IMR-90 (cell line): ENCODE data around the gene KLF13. TPM values are rescaled to one million over a fixed set of nuclear protein-coding genes. Genes with fewer than 3 reads are reported as not detected.

Experiments used
- ATAC-seq: fragments of 200-7000 bp; cut with Tn5 transposase; 2 replicates; pipeline ENCODE4 v1.9.1; 2020; ENCODE audit warnings: low read depth, mild to moderate bottlenecking, moderate library complexity
- BruUV-seq: library from RNA; stranded (reverse); fragments of 400-500 nt; replicated peaks from 2 replicates; lab custom pipeline; 2021; lab: Mats Ljungman, UMichigan
- CTCF ChIA-PET: fragments of 300-600 bp; formaldehyde crosslinking; extraction: SDS; loops from one replicate; lab custom pipeline; 2021; ENCODE audit warnings: antibody characterized with exemption; lab: Yijun Ruan, JAX
- POLR2A ChIA-PET: fragments of 300-600 bp; sonication (Branson Sonifier 250); formaldehyde crosslinking; loops from one replicate; lab custom pipeline; 2022; ENCODE audit warnings: antibody characterized with exemption; ENCODE audit not compliant: unreplicated experiment; lab: Charles Lee
- DNase-seq: peaks from one replicate; pipeline ENCODE4 v3.0.0; 2013
- H2AFZ ChIP-seq: replicated peaks from 2 replicates; pipeline ENCODE3; 2013; ENCODE audit warnings: low read length, mild to moderate bottlenecking; ENCODE audit not compliant: poor library complexity
- H2AK5ac ChIP-seq: 2 replicates; pipeline ENCODE4 v1.6.1; 2013; ENCODE audit warnings: low read depth, low read length, inconsistent platforms
- H2AK9ac ChIP-seq: replicated peaks from 2 replicates; pipeline ENCODE3; 2013; ENCODE audit warnings: mild to moderate bottlenecking, low read depth, low read length, moderate library complexity; ENCODE audit not compliant: poor library complexity
- H2BK120ac ChIP-seq: 2 replicates; pipeline ENCODE4 v1.6.1; 2013; ENCODE audit warnings: low read depth, low read length, inconsistent platforms
- H2BK15ac ChIP-seq: 3 replicates; pipeline ENCODE4 v1.6.1; 2013; ENCODE audit warnings: low read depth, low read length, inconsistent platforms
- H2BK20ac ChIP-seq: 2 replicates; pipeline ENCODE4 v1.6.1; 2013; ENCODE audit warnings: low read depth, mild to moderate bottlenecking, inconsistent platforms, low read length, moderate library complexity
- H2BK5ac ChIP-seq: 2 replicates; pipeline ENCODE4 v1.6.1; 2013; ENCODE audit warnings: mild to moderate bottlenecking, low read depth, low read length, inconsistent platforms; ENCODE audit not compliant: poor library complexity, severe bottlenecking
- H3K14ac ChIP-seq: replicated peaks from 2 replicates; pipeline ENCODE4 v1.6.1; 2013; ENCODE audit warnings: low read depth, low read length, inconsistent platforms
- H3K18ac ChIP-seq: 2 replicates; pipeline ENCODE4 v1.6.1; 2013; ENCODE audit warnings: low read depth, low read length, control low read depth
- H3K23ac ChIP-seq: 2 replicates; pipeline ENCODE4 v1.6.1; 2013; ENCODE audit warnings: low read depth, low read length, inconsistent platforms
- H3K27ac ChIP-seq: 2 replicates; pipeline ENCODE4 v1.5.1; 2013; ENCODE audit warnings: mild to moderate bottlenecking, control low read depth, low read length; ENCODE audit not compliant: insufficient read depth
- H3K27me3 ChIP-seq: 2 replicates; pipeline ENCODE4 v1.6.1; 2013; ENCODE audit warnings: low read length; ENCODE audit not compliant: control insufficient read depth, insufficient read depth
- H3K36me3 ChIP-seq: 2 replicates; pipeline ENCODE4 v1.6.1; 2013; ENCODE audit warnings: low read length, mixed read lengths; ENCODE audit not compliant: control insufficient read depth, insufficient read depth
- H3K4ac ChIP-seq: 2 replicates; pipeline ENCODE4 v1.6.1; 2013; ENCODE audit warnings: low read depth, low read length, inconsistent platforms
- H3K4me1 ChIP-seq: 2 replicates; pipeline ENCODE4 v1.6.1; 2013; ENCODE audit warnings: low read length, mixed read lengths; ENCODE audit not compliant: control insufficient read depth, insufficient read depth
- H3K4me2 ChIP-seq: 2 replicates; pipeline ENCODE4 v1.6.1; 2013; ENCODE audit warnings: low read depth, mild to moderate bottlenecking, control low read depth, low read length, moderate library complexity
- H3K4me3 ChIP-seq: 2 replicates; pipeline ENCODE4 v1.5.1; 2013; ENCODE audit warnings: low read depth, mild to moderate bottlenecking, control low read depth, low read length, moderate library complexity; ENCODE audit not compliant: insufficient read depth
- H3K56ac ChIP-seq: 2 replicates; pipeline ENCODE4 v1.6.1; 2013; ENCODE audit warnings: low read length, inconsistent platforms; ENCODE audit not compliant: insufficient read depth; ENCODE audit errors: extremely low read depth
- H3K79me1 ChIP-seq, 2 experiments: 2 replicates each; pipeline ENCODE4 v1.6.1; 2013; ENCODE audit warnings: low read length in 2 of 2, inconsistent platforms in 1 of 2, low read depth in 1 of 2
- H3K9ac ChIP-seq: 2 replicates; pipeline ENCODE4 v1.6.1; 2013; ENCODE audit warnings: low read depth, low read length, control low read depth
- H3K9me1 ChIP-seq: 2 replicates; pipeline ENCODE4 v1.6.1; 2013; ENCODE audit warnings: low read length, inconsistent platforms; ENCODE audit not compliant: insufficient read depth
- H3K9me3 ChIP-seq: 2 replicates; pipeline ENCODE4 v1.6.1; 2013; ENCODE audit warnings: low read length; ENCODE audit not compliant: control insufficient read depth, insufficient read depth
- H4K20me1 ChIP-seq: 2 replicates; pipeline ENCODE4 v1.6.1; 2013; ENCODE audit warnings: low read length, inconsistent platforms; ENCODE audit not compliant: insufficient read depth
- H4K5ac ChIP-seq: 2 replicates; pipeline ENCODE4 v1.6.1; 2013; ENCODE audit warnings: mild to moderate bottlenecking, low read depth, low read length, control low read depth
- H4K8ac ChIP-seq, 2 experiments: 2 replicates each; pipeline ENCODE4 v1.6.1; 2013; ENCODE audit warnings: low read depth in 2 of 2, low read length in 2 of 2, control low read depth in 1 of 2, inconsistent platforms in 1 of 2
- H4K91ac ChIP-seq: 2 replicates; pipeline ENCODE4 v1.6.1; 2013; ENCODE audit warnings: low read depth, low read length, inconsistent platforms; ENCODE audit not compliant: insufficient read depth
- BHLHE40 ChIP-seq: fragments of 150-350 bp; IDR thresholded peaks from 2 replicates; pipeline ENCODE4 v1.6.1; 2016; ENCODE audit warnings: mild to moderate bottlenecking, low read depth, low read length
- ELK1 ChIP-seq: fragments of 150-350 bp; IDR thresholded peaks from 2 replicates; pipeline ENCODE4 v1.6.1; 2016; ENCODE audit warnings: low read depth, mild to moderate bottlenecking, low read length, moderate library complexity, borderline replicate concordance
- MXI1 ChIP-seq: IDR thresholded peaks from 2 replicates; pipeline ENCODE4 v1.6.1; 2012; ENCODE audit warnings: low read depth, mild to moderate bottlenecking, low read length, moderate library complexity, borderline replicate concordance
- RFX5 ChIP-seq: IDR thresholded peaks from 2 replicates; pipeline ENCODE4 v1.8.0; 2012; ENCODE audit warnings: low read depth, mild to moderate bottlenecking, low read length, moderate library complexity
- WGBS, 2 experiments: methylation state at CpG; one replicate each; pipeline versions ENCODE4 v1.1.5 to v1.1.7; 2013; ENCODE audit warnings: missing lambda C conversion rate in 2 of 2; ENCODE audit not compliant: insufficient read length in 1 of 2; ENCODE audit errors: extremely low coverage in 2 of 2; 5-methylcytosine and 5-hydroxymethylcytosine counted together
- dilution Hi-C: fragments of 300-500 bp; cut with HindIII; formaldehyde crosslinking; loops from one replicate; pipeline ENCODE4 v1.14.3; 2018; ENCODE audit warnings: low sequenced_read_pairs; ENCODE audit not compliant: unreplicated experiment
- in situ Hi-C: fragments of 300-500 bp; cut with MboI; formaldehyde crosslinking; loops from 3 replicates; pipeline ENCODE4 v1.14.3; 2019; ENCODE audit warnings: low sequenced_read_pairs, inconsistent platforms, mixed read lengths
- intact Hi-C: fragments of 100-400 bp; cut with micrococcal nuclease; formaldehyde crosslinking; loops from 2 replicates; pipeline ENCODE4 v1.10.0; 2022
- polyA plus RNA-seq, 3 experiments: library from polyadenylated mRNA; depleted of rRNA; stranded (reverse); fragments of >200 nt; gene quantifications; 2 replicates each; pipeline ENCODE4 v1.2.3, GENCODE V29; 2012; ENCODE audit warnings: low replicate concordance in 1 of 3
- total RNA-seq: library from RNA; depleted of rRNA; stranded (reverse); fragments of >200 nt; gene quantifications from 2 replicates; pipeline ENCODE4 v1.2.3, GENCODE V29; 2012

KLF13 gene
- total and polyA plus RNA-seq, 2 of the 4 experiments (the other 2 are of a cell fraction): 9.5 to 10.6 TPM

GRCh38 chr15:31304751-31305365 is 21.8 kb upstream of the KLF13 start:
- H3K27me3 ChIP-seq: peaks cover 40% of the 10 kb centered on the region
- H3K9me3 ChIP-seq: no peaks in the 10 kb centered on the region
- no peak overlapping the region for H4K5ac ChIP-seq
- H4K20me1 ChIP-seq: no peaks in the 10 kb centered on the region; the same call in 1 of the 2 replicates
- no peaks in the 10 kb centered on the region for H3K79me1 ChIP-seq
- ATAC-seq (no peak), DNase-seq (no peak)
- H2BK120ac ChIP-seq: no peak overlapping the region
- H2AK5ac ChIP-seq: no peak overlapping the region
- H3K4me1 ChIP-seq: no peaks in the 10 kb centered on the region
- no peak overlapping the region for H3K23ac ChIP-seq
- H3K9me1 ChIP-seq: no peaks in the 10 kb centered on the region
- intact Hi-C loops (no loop called here), in situ Hi-C loops (no loop called here), dilution Hi-C loops (no loop called here)
- H3K14ac ChIP-seq: no peak overlapping the region
- H3K4me3 ChIP-seq: no peak overlapping the region
- TF ChIP-seq BHLHE40: no peak
- TF ChIP-seq ELK1: no peak
- TF ChIP-seq RFX5: no peak
- TF ChIP-seq MXI1: no peak
- no peak overlapping the region for H2BK20ac ChIP-seq
- no peaks in the 10 kb centered on the region for H3K36me3 ChIP-seq
- no peak overlapping the region for H2BK15ac ChIP-seq
- no peak overlapping the region for H2AK9ac ChIP-seq
- ChIA-PET CTCF (no interaction called here), POLR2A (no interaction called here)
- H3K9ac ChIP-seq: no peak overlapping the region
- WGBS, 2 experiments: 90% methylated on average over 4 of the region's 12 CpGs; no CpG with 5 or more reads in 1 of the 2 experiments
- no peak overlapping the region for H3K4ac ChIP-seq
- no peak overlapping the region for H2AFZ ChIP-seq
- H3K4me2 ChIP-seq: no peak overlapping the region
- no peak overlapping the region for H4K8ac ChIP-seq
- H3K56ac ChIP-seq: no peak overlapping the region
- no peak overlapping the region for H3K27ac ChIP-seq
- H4K91ac ChIP-seq: no peak overlapping the region
- H3K18ac ChIP-seq: no peak overlapping the region
- BruUV-seq: no TSS peak
- H2BK5ac ChIP-seq: no peak overlapping the region
